SU-DHL-6 (cell line): ENCODE results near the gene CENPX.

Source experiments
- H2AFZ ChIP-seq: fragments of 200-600 bp; sonication (generic); 2 replicates; pipeline ENCODE4 v1.6.1; 2014; ENCODE audit warnings: low read depth, mild to moderate bottlenecking, moderate library complexity, mixed read lengths, antibody characterized with exemption, low read length; ENCODE audit not compliant: severe bottlenecking
- H3F3A ChIP-seq: fragments of 200-600 bp; shearing (Covaris generic); 2 replicates; pipeline ENCODE4 v1.6.0; 2016; ENCODE audit warnings: antibody characterized with exemption, mild to moderate bottlenecking; ENCODE audit not compliant: insufficient read depth
- H3K27ac ChIP-seq: fragments of 200-600 bp; sonication (generic); 2 replicates; pipeline ENCODE4 v1.5.1; 2016; ENCODE audit warnings: low read depth, mild to moderate bottlenecking, low read length, moderate library complexity, mixed read lengths
- H3K27me3 ChIP-seq: fragments of 200-600 bp; sonication (generic), shearing (Covaris generic); 2 replicates; pipeline ENCODE4 v1.6.0; 2014; ENCODE audit warnings: mild to moderate bottlenecking, low read length
- H3K36me3 ChIP-seq: fragments of 200-600 bp; sonication (generic); 2 replicates; pipeline ENCODE4 v1.6.1; 2014; ENCODE audit warnings: mild to moderate bottlenecking, low read length, mixed read lengths
- H3K4me2 ChIP-seq: fragments of 300-600, 200-600 bp; shearing (Covaris generic), sonication (generic); 2 replicates; pipeline ENCODE4 v1.6.0; 2014; ENCODE audit warnings: low read length, low read depth, mild to moderate bottlenecking; ENCODE audit not compliant: poor library complexity, severe bottlenecking
- H3K4me3 ChIP-seq: fragments of 200-600 bp; sonication (generic); 2 replicates; pipeline ENCODE4 v1.5.1; 2014; ENCODE audit warnings: antibody characterized with exemption, low read length, mild to moderate bottlenecking, mixed read lengths; ENCODE audit not compliant: insufficient read depth, poor library complexity, severe bottlenecking
- H3K79me2 ChIP-seq: fragments of 200-600 bp; sonication (generic); 2 replicates; pipeline ENCODE4 v1.6.1; 2014; ENCODE audit warnings: mild to moderate bottlenecking, low read length, moderate library complexity; ENCODE audit not compliant: insufficient read depth
- H3K9ac ChIP-seq: fragments of 200-600 bp; sonication (generic); 2 replicates; pipeline ENCODE4 v1.7.0; 2014; ENCODE audit warnings: mild to moderate bottlenecking, low read length
- H3K9me2 ChIP-seq: fragments of 200-600 bp; sonication (generic); replicated peaks from 2 replicates; pipeline ENCODE4 v1.6.1; 2014; ENCODE audit warnings: low read length; ENCODE audit not compliant: insufficient read depth
- H3K9me3 ChIP-seq: fragments of 200-600 bp; sonication (generic); 2 replicates; pipeline ENCODE4 v1.6.1; 2014; ENCODE audit warnings: low read length, mixed read lengths; ENCODE audit not compliant: insufficient read depth
- H4K20me1 ChIP-seq: fragments of 200-600 bp; sonication (generic); 2 replicates; pipeline ENCODE4 v1.6.1; 2014; ENCODE audit warnings: low read depth, mild to moderate bottlenecking, antibody characterized with exemption, low read length, moderate library complexity, mixed read lengths
- EZH2phosphoT487 ChIP-seq: fragments of 200-600 bp; sonication (generic), shearing (Covaris generic); conservative IDR thresholded peaks from 2 replicates; pipeline ENCODE4 v1.6.1; 2018; ENCODE audit warnings: mild to moderate bottlenecking, antibody characterized with exemption, low read length, moderate library complexity, mixed read lengths
- TF ChIP-seq, protein P1 (sequence below): fragments of 200-600 bp; sonication (generic); IDR thresholded peaks from one replicate; pipeline ENCODE4 v1.5.1; 2017; ENCODE audit warnings: antibody characterized with exemption, mild to moderate bottlenecking, low read length, moderate library complexity; ENCODE audit not compliant: insufficient read depth, poor library complexity, severe bottlenecking

The CENPX gene

DNA sequence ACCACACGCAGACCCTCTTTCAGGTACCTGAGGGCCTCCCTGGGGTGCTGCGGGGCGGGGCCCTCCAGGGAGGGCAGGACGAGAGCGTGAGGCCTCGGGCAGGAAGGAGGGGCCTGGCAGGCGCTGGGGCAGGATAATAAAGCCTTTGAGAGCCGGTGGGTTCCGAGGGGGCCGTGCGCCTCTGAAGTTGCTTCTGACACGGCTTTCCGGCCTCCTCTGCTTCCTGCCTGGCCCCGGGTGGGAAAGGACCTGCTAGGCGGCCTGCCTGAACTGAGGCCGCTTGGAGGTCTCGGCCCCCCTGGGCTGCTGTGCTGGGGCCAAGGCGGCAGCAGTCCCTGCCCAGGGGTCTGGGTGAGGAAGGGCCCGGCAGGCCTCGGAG lies 10.4 kb downstream of the CENPX start:
- H3K9ac ChIP-seq = no peak overlapping the region
- no peaks in the 10 kb centered on the region for H3F3A ChIP-seq
- no peaks in the 10 kb centered on the region for H3K9me3 ChIP-seq

DNA sequence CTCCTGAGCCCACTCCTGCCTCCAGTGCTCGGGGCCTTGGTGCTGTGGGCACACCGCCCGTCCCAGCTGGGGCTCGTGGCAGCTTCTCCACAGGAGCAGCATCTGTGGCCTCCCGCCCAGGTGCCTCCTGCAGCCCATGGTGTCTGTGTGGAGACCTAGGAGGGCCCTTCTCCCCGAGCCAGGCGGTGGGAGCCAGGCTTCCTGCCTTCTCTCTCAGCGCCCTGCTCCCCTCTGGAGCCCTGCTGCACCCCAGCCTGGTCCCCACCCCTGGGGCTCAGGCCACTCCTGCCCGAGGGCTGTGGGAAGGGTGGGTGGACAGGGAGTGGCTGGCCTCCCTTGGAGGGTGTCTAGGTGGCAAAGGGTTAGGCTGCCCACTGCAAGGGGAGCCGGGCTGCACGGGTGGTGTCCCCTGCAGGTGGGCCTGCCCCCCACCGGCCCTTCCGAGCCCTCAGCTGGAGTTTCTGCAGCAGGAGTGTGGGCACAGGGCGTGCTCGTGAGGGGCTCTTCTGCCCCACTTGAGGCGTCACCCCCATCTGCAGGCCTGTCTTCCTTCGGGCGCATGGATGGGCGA lies 11.0 kb downstream of the CENPX start:
- TF ChIP-seq, protein P1, sequence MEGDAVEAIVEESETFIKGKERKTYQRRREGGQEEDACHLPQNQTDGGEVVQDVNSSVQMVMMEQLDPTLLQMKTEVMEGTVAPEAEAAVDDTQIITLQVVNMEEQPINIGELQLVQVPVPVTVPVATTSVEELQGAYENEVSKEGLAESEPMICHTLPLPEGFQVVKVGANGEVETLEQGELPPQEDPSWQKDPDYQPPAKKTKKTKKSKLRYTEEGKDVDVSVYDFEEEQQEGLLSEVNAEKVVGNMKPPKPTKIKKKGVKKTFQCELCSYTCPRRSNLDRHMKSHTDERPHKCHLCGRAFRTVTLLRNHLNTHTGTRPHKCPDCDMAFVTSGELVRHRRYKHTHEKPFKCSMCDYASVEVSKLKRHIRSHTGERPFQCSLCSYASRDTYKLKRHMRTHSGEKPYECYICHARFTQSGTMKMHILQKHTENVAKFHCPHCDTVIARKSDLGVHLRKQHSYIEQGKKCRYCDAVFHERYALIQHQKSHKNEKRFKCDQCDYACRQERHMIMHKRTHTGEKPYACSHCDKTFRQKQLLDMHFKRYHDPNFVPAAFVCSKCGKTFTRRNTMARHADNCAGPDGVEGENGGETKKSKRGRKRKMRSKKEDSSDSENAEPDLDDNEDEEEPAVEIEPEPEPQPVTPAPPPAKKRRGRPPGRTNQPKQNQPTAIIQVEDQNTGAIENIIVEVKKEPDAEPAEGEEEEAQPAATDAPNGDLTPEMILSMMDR = no peak
- no peak for TF ChIP-seq EZH2phosphoT487
- no peaks in the 10 kb centered on the region for H3K36me3 ChIP-seq
- no peaks in the 10 kb centered on the region for H3K27me3 ChIP-seq
- no peaks in the 10 kb centered on the region for H3K9me3 ChIP-seq
- H3K9ac ChIP-seq = no peak overlapping the region
- H4K20me1 ChIP-seq = no peaks in the 10 kb centered on the region
- H3K9me2 ChIP-seq = no peaks in the 10 kb centered on the region
- no peaks in the 10 kb centered on the region for H3K79me2 ChIP-seq
- no peak overlapping the region for H3K4me3 ChIP-seq
- no peaks in the 10 kb centered on the region for H3F3A ChIP-seq
- H2AFZ ChIP-seq = no peak overlapping the region
- H3K4me2 ChIP-seq = no peak overlapping the region
- H3K27ac ChIP-seq = no peak overlapping the region

More for the DNA sequence above, 10.4 kb downstream of the CENPX start:
- TF ChIP-seq, protein P1 = no peak
- TF ChIP-seq EZH2phosphoT487 = no peak
- Histone ChIP-seq H3K79me2 (no peaks in the 10 kb centered on the region), H4K20me1 (no peaks in the 10 kb centered on the region), H2AFZ (no peak overlapping the region), H3K4me3 (no peak overlapping the region), H3K27me3 (no peaks in the 10 kb centered on the region), H3K36me3 (no peaks in the 10 kb centered on the region), H3K27ac (no peak overlapping the region), H3K9me2 (no peaks in the 10 kb centered on the region), H3K4me2 (no peak overlapping the region)

DNA sequence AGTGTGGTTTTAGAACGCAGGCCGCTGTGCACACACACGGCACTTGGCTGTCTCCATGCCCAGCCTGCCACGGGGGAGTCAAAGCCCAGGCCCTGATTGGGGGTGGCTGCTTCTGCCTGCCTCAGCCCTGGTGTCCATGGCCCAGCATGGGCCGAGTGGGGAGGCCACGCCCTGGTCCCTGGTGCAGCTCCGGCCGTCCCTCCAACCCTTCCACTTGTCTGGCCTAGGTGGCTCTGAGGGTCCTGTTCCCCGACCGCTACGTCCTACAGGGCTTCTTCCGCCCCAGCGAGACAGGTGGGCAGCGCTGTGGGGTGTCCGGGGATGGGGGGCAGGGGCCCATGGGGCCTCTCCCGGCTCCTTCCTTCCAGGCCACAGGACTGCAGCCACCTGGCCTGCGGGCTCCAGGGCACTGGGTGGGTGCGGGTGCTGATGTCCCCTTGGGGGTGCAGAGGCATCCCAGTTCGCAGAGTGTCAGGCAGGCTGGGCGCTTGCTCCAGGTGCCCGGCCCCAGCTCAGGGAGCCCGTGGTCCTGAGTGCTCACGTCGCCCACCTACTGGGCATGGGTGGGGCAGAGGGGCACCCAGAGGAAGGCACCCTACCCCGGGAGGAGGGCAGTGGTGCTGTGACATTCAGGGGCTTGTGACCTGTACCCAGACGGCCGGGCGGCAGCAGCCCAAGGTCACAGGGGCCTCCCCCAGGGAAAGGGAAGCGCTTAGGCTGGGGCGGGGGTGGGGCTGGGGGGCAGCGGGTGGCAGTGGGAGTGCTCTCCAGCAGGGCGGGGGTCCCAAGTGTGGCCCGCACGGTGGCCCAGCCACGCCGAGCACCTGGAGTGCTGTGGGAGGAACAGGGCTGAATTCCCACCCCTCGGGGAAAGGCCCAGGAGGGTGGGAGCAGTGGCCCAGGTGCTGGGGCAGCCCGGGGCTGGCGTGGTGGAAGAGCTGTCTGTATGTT lies 11.8 kb downstream of the CENPX start:
- no peaks in the 10 kb centered on the region for H3K9me3 ChIP-seq
- no peak for TF ChIP-seq EZH2phosphoT487
- TF ChIP-seq, protein P1 = no peak
- no peak overlapping the region for H3K4me3 ChIP-seq
- H3K9me2 ChIP-seq = no peaks in the 10 kb centered on the region
- no peak overlapping the region for H3K9ac ChIP-seq
- no peaks in the 10 kb centered on the region for H4K20me1 ChIP-seq
- no peak overlapping the region for H3K4me2 ChIP-seq
- H3K27me3 ChIP-seq = no peaks in the 10 kb centered on the region
- H3K36me3 ChIP-seq = no peaks in the 10 kb centered on the region
- no peaks in the 10 kb centered on the region for H3F3A ChIP-seq
- no peak overlapping the region for H2AFZ ChIP-seq
- no peak overlapping the region for H3K27ac ChIP-seq
- H3K79me2 ChIP-seq = no peaks in the 10 kb centered on the region
